Measurements from ENCODE around the gene COPG1. TPM values are rescaled to one million over a fixed set of nuclear protein-coding genes. Genes with fewer than 3 reads are reported as not detected.

The COPG1 gene
- total and polyA plus RNA-seq, 9 of the 15 experiments (the other 6 are each of a cell fraction or from before 2014, with no cell fraction given), result 40.3 to 105 (median 62.4) TPM

GRCh38 chr3:129312671-129313414, 63.4 kb downstream of the COPG1 start:
- H3K4me1 ChIP-seq (replicated peaks in 1 of 2; ENCODE audit: control insufficient read depth in 2 of 2, insufficient read depth in 2 of 2, low read length in 2 of 2), result peaks cover 18 to 35% of the 10 kb centered on the region in 2 experiments; a peak in 4 of 5 replicates
- POLR2A ChIA-PET, result interaction anchor here (0.7 to 2.3 kb wide), 4 partner anchors 8 to 206 kb away, joined by 3 to 10 read pairs (median 4); no protein-coding TSS in a partner anchor
- H2AFZ ChIP-seq (ENCODE audit: low read depth, low read length), result no peak overlapping the region
- no peak overlapping the region for H3K4me2 ChIP-seq (ENCODE audit: insufficient read depth, low read length)
- H3K27me3 ChIP-seq (ENCODE audit: control insufficient read depth in 2 of 2, insufficient read depth in 2 of 2, low read length in 2 of 2), result no peaks in the 10 kb centered on the region
- H3K9me1 ChIP-seq (ENCODE audit: control insufficient read depth, insufficient read depth, low read length), result no peaks in the 10 kb centered on the region
- peaks cover 5% of the 10 kb centered on the region; the same call in 1 of the 2 replicates for H4K20me1 ChIP-seq (replicated peaks; ENCODE audit: control insufficient read depth, insufficient read depth, low read length)
- H3K36me3 ChIP-seq (ENCODE audit: control insufficient read depth, insufficient read depth, low read length), result no peaks in the 10 kb centered on the region
- H3K27ac ChIP-seq (ENCODE audit: extremely low read depth, low read depth, low read length), result peak overlapping the region; percentile 22; the same call in 1 of the 3 replicates
- in situ Hi-C loops (cut with MboI) (no loop called here), intact Hi-C loops (cut with micrococcal nuclease) (no loop called here)
- FAIRE-seq, result no peak
- H3K4me3 ChIP-seq, result no peak overlapping the region
- CTCF ChIA-PET (ENCODE audit: low intra/inter-chr PET ratio), result no interaction called here
- peak in 2 of 4 experiments; percentile 25 to 41 for DNase-seq (ENCODE audit: extremely low read depth in 1 of 4, low spot score in 3 of 4)
- peak; percentile 9 for ATAC-seq
- H3K9ac ChIP-seq (ENCODE audit: insufficient read depth in 1 of 2, low read depth in 2 of 2, low read length in 2 of 2), result peak overlapping the region in 1 of 2 experiments; percentile 100; a peak in 1 of 4 replicates
- BruUV-seq (replicated peaks), result no TSS peak
- no peaks in the 10 kb centered on the region for H3K9me3 ChIP-seq (replicated peaks; ENCODE audit: control insufficient read depth, insufficient read depth, low read depth, low read length)
- peaks cover 17% of the 10 kb centered on the region for H3K79me2 ChIP-seq (ENCODE audit: control insufficient read depth, insufficient read depth, low read length)
- no peak for TF ChIP-seq HDAC6 (IDR thresholded peaks at IDR 0.05; ENCODE audit: low read depth, low read length)
- TF ChIP-seq KDM5B (IDR thresholded peaks at IDR 0.05; ENCODE audit: insufficient replicate concordance, low read depth, low read length), result peak; percentile 13
- no peak for TF ChIP-seq MXD1 (CRISPR knock-in tag; IDR thresholded peaks at IDR 0.05; ENCODE audit: borderline replicate concordance, poor library complexity, severe bottlenecking)
- no peak for TF ChIP-seq ZBTB7A (IDR thresholded peaks at IDR 0.05; ENCODE audit: borderline replicate concordance, control insufficient read depth, low read depth, low read length)
- TF ChIP-seq SIN3B (IDR thresholded peaks at IDR 0.05; ENCODE audit: low read depth), result no peak
- TF ChIP-seq RAD51 (IDR thresholded peaks at IDR 0.05; ENCODE audit: borderline replicate concordance, low read depth), result peak; percentile 77
- no peak for TF ChIP-seq NR3C1 (CRISPR knock-in tag; IDR thresholded peaks at IDR 0.05)
- TF ChIP-seq TGIF2 (CRISPR knock-in tag; IDR thresholded peaks at IDR 0.05), result no peak
- no peak for TF ChIP-seq PRDM10 (IDR thresholded peaks at IDR 0.05; ENCODE audit: partially characterized antibody)
- no peak for TF ChIP-seq MCM7 (IDR thresholded peaks at IDR 0.05)
- no peak for TF ChIP-seq CTBP1 (IDR thresholded peaks at IDR 0.05; ENCODE audit: borderline replicate concordance)
- TF ChIP-seq RBBP5 (IDR thresholded peaks at IDR 0.05; ENCODE audit: borderline replicate concordance, insufficient read depth, low read length, poor library complexity, severe bottlenecking), result no peak
- no peak for TF ChIP-seq KAT2B (IDR thresholded peaks at IDR 0.05; ENCODE audit: low read depth, low read length)
- peak; percentile 89; the same call in 1 of the 2 replicates for TF ChIP-seq TOE1 (IDR thresholded peaks at IDR 0.05; ENCODE audit: borderline replicate concordance)
- TF ChIP-seq TOE1 (CRISPR knock-in tag; IDR thresholded peaks at IDR 0.05; ENCODE audit: borderline replicate concordance, low read depth), result no peak

Measured in K562 (cell line).